ENCODE results near the gene BCKDHA. TPM values are rescaled to one million over a fixed set of nuclear protein-coding genes. Genes with fewer than 3 reads are reported as not detected.

The BCKDHA gene
- total and polyA plus RNA-seq, 2 experiments from 2014 or later: 26.8 to 29.4 TPM

DNA sequence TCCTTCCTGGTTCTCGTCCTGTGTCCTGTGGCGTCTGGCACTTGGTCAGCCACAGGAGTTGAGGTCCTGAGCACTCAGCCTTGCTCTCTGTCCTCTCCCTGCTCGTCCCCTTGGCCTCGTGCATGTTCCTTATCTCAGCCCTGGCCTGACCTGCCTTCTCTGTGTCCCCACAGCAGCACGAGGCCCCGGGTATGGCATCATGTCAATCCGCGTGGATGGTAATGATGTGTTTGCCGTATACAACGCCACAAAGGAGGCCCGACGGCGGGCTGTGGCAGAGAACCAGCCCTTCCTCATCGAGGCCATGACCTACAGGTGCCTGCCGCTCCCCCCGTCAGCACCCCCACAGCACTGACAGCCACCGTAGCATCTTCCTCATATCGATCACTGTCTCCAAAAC is 24.8 kb downstream of the BCKDHA start:
- no peaks in the 10 kb centered on the region for H4K20me1 ChIP-seq (ENCODE audit: insufficient read depth)
- no peak overlapping the region for H2AFZ ChIP-seq
- H3K4me1 ChIP-seq (ENCODE audit: insufficient read depth): peaks cover 7% of the 10 kb centered on the region; the same call in 1 of the 2 replicates
- H3K4me3 ChIP-seq: no peak overlapping the region
- H3K27me3 ChIP-seq (replicated peaks; ENCODE audit: insufficient read depth): no peaks in the 10 kb centered on the region
- 84 to 85% methylated on average over 17 to 18 of the region's 18 CpGs for WGBS, 2 experiments (ENCODE audit: low coverage in 1 of 2, low lambda C conversion rate in 2 of 2, missing lambda C conversion rate in 2 of 2)
- 0 out of 2 replicates have a peak, but pooled peaks cover 3% of the 10 kb centered on the region for H3K36me3 ChIP-seq (ENCODE audit: low read depth)
- no peak overlapping the region for H3K27ac ChIP-seq
- H3K9me3 ChIP-seq (ENCODE audit: low read depth): no peaks in the 10 kb centered on the region
- H3K79me2 ChIP-seq (ENCODE audit: insufficient read depth): no peaks in the 10 kb centered on the region
- H3K9me2 ChIP-seq (ENCODE audit: insufficient read depth): no peaks in the 10 kb centered on the region
- no peak overlapping the region for H3K9ac ChIP-seq
- H3F3A ChIP-seq (ENCODE audit: insufficient read depth): no peaks in the 10 kb centered on the region
- TF ChIP-seq EZH2phosphoT487 (IDR thresholded peaks at IDR 0.05; ENCODE audit: insufficient read depth, low read depth) (no peak), EZH2 (IDR thresholded peaks at IDR 0.05; ENCODE audit: insufficient read depth, poor library complexity, severe bottlenecking) (no peak)
- no peak for DNase-seq
- no peak overlapping the region for H3K4me2 ChIP-seq (ENCODE audit: unreplicated experiment)
- in situ Hi-C loops (cut with MboI): no loop called here

DNA sequence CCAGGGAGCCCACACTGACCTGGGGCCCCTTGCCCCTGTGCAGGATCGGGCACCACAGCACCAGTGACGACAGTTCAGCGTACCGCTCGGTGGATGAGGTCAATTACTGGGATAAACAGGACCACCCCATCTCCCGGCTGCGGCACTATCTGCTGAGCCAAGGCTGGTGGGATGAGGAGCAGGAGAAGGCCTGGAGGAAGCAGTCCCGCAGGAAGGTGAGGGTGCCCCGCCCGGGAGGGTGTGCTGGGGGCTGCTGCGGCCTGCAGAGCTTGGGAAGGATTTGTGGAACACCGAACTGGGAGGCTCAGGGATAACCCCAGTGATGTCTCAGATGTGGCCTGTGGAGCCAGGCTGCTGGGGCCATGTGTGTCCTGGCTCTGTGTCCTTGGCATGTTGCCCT is 25.3 kb downstream of the BCKDHA start:
- Histone ChIP-seq H3K27me3 (replicated peaks; ENCODE audit: insufficient read depth) (no peaks in the 10 kb centered on the region), H3K9me2 (ENCODE audit: insufficient read depth) (no peaks in the 10 kb centered on the region), H3F3A (ENCODE audit: insufficient read depth) (no peaks in the 10 kb centered on the region), H3K27ac (no peak overlapping the region), H3K4me2 (ENCODE audit: unreplicated experiment) (no peak overlapping the region), H3K9me3 (ENCODE audit: low read depth) (no peaks in the 10 kb centered on the region), H3K79me2 (ENCODE audit: insufficient read depth) (no peaks in the 10 kb centered on the region), H2AFZ (no peak overlapping the region), H4K20me1 (ENCODE audit: insufficient read depth) (no peaks in the 10 kb centered on the region), H3K4me1 (ENCODE audit: insufficient read depth) (peaks cover 9% of the 10 kb centered on the region; the same call in 1 of the 2 replicates), H3K36me3 (ENCODE audit: low read depth) (0 out of 2 replicates have a peak, but pooled peaks cover 3% of the 10 kb centered on the region), H3K4me3 (no peak overlapping the region), H3K9ac (no peak overlapping the region)
- in situ Hi-C loops (cut with MboI): no loop called here
- TF ChIP-seq EZH2phosphoT487 (IDR thresholded peaks at IDR 0.05; ENCODE audit: insufficient read depth, low read depth): no peak
- TF ChIP-seq EZH2 (IDR thresholded peaks at IDR 0.05; ENCODE audit: insufficient read depth, poor library complexity, severe bottlenecking): no peak
- DNase-seq: no peak
- WGBS, 2 experiments (ENCODE audit: low coverage in 1 of 2, low lambda C conversion rate in 2 of 2, missing lambda C conversion rate in 2 of 2): 86 to 91% methylated on average over 12 of the region's 12 CpGs

DNA sequence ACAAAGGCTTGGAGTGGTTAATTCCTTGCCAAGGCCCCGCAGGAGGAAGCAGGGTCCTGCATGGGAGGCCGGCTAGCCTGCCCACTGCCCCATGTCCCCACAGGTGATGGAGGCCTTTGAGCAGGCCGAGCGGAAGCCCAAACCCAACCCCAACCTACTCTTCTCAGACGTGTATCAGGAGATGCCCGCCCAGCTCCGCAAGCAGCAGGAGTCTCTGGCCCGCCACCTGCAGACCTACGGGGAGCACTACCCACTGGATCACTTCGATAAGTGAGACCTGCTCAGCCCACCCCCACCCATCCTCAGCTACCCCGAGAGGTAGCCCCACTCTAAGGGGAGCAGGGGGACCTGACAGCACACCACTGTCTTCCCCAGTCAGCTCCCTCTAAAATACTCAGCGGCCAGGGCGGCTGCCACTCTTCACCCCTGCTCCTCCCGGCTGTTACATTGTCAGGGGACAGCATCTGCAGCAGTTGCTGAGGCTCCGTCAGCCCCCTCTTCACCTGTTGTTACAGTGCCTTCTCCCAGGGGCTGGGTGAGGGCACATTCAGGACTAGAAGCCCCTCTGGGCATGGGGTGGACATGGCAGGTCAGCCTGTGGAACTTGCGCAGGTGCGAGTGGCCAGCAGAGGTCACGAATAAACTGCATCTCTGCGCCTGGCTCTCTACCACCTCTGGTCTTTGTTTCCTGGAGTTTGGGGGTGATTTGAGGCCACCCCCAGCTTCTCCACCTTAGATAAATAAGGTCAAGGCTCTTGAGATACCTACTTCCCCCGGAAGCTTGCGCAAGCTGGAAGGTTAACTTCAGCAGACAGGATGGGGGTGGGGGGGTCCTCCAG is 26.9 kb downstream of the BCKDHA start:
- Histone ChIP-seq H3K4me2 (ENCODE audit: unreplicated experiment) (no peak overlapping the region), H3K9ac (no peak overlapping the region), H3K27me3 (replicated peaks; ENCODE audit: insufficient read depth) (no peaks in the 10 kb centered on the region), H3K36me3 (ENCODE audit: low read depth) (0 out of 2 replicates have a peak, but pooled peaks cover 3% of the 10 kb centered on the region), H3F3A (ENCODE audit: insufficient read depth) (no peaks in the 10 kb centered on the region), H4K20me1 (ENCODE audit: insufficient read depth) (no peaks in the 10 kb centered on the region), H3K9me3 (ENCODE audit: low read depth) (no peaks in the 10 kb centered on the region), H3K4me3 (no peak overlapping the region), H3K27ac (no peak overlapping the region), H3K4me1 (ENCODE audit: insufficient read depth) (peaks cover 14% of the 10 kb centered on the region; the same call in 1 of the 2 replicates), H3K79me2 (ENCODE audit: insufficient read depth) (no peaks in the 10 kb centered on the region), H3K9me2 (ENCODE audit: insufficient read depth) (no peaks in the 10 kb centered on the region), H2AFZ (no peak overlapping the region)
- in situ Hi-C loops (cut with MboI): no loop called here
- TF ChIP-seq EZH2phosphoT487 (IDR thresholded peaks at IDR 0.05; ENCODE audit: insufficient read depth, low read depth) (no peak), EZH2 (IDR thresholded peaks at IDR 0.05; ENCODE audit: insufficient read depth, poor library complexity, severe bottlenecking) (no peak)
- WGBS, 2 experiments (ENCODE audit: low coverage in 1 of 2, low lambda C conversion rate in 2 of 2, missing lambda C conversion rate in 2 of 2): 89 to 91% methylated on average over 20 to 21 of the region's 21 CpGs
- DNase-seq: no peak

DNA sequence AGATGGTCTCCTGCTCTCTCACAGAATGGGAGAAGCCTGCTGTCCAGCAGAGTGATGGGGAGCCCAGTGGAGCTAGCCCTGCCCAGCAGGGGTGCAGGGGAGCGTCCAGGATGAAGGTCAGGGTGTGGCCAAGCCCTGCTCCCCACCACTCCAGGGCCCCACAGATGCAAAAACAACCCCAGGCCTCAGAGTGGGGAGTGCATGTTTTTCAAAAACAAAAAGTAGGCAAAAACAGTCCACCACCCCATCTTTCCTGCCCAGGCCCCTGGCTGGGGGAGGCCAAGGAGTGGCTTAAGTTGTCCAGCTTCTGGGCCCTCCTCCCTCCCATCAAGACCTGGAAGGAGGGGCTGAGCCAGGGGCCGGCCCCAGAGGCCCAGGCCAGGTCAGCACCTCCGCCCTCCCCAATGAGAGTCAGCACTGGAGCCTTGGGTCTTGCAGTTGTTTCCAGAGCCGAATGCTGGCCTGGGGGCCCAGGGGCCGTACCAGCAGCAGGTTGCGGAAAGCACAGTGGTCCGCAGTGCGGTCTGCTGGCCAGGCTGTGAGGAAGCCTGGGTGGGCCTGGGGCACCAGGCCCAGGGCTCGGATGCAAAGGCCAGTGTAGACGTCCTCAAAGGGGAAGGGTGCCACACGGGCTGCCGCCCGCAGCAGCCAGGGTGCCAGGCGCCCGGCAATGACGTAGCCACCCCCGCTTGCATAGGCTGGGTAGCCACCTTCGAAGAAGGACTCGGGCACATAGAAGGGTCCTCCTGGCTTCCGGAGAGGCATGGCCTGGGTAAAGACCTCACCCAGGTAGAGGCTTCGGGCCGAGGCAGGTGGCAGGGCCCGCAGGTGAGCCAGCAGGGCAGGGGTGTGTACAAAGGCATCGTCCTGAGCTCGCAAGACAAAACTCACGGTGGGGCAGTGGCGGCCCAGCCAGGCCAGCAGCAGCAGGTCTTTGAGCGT is 27.8 kb downstream of the BCKDHA start:
- DNase-seq: no peak
- Histone ChIP-seq H3K4me3 (no peak overlapping the region), H3F3A (ENCODE audit: insufficient read depth) (no peaks in the 10 kb centered on the region), H3K27me3 (replicated peaks; ENCODE audit: insufficient read depth) (no peaks in the 10 kb centered on the region), H3K9ac (no peak overlapping the region), H3K9me2 (ENCODE audit: insufficient read depth) (no peaks in the 10 kb centered on the region), H2AFZ (no peak overlapping the region), H3K4me1 (ENCODE audit: insufficient read depth) (peaks cover 14% of the 10 kb centered on the region; the same call in 1 of the 2 replicates), H3K36me3 (ENCODE audit: low read depth) (no peaks in the 10 kb centered on the region), H3K4me2 (ENCODE audit: unreplicated experiment) (no peak overlapping the region), H3K9me3 (ENCODE audit: low read depth) (no peaks in the 10 kb centered on the region), H3K79me2 (ENCODE audit: insufficient read depth) (no peaks in the 10 kb centered on the region), H4K20me1 (ENCODE audit: insufficient read depth) (no peaks in the 10 kb centered on the region), H3K27ac (no peak overlapping the region)
- WGBS, 2 experiments (ENCODE audit: low coverage in 1 of 2, low lambda C conversion rate in 2 of 2, missing lambda C conversion rate in 2 of 2): 92 to 95% methylated on average over 26 to 28 of the region's 28 CpGs
- in situ Hi-C loops (cut with MboI): no loop called here
- TF ChIP-seq EZH2 (IDR thresholded peaks at IDR 0.05; ENCODE audit: insufficient read depth, poor library complexity, severe bottlenecking) (no peak), EZH2phosphoT487 (IDR thresholded peaks at IDR 0.05; ENCODE audit: insufficient read depth, low read depth) (no peak)
